Mucosa of gallbladder (tissue), 1 donor: ENCODE data around the gene SEMA3G. TPM values are rescaled to one million over a fixed set of nuclear protein-coding genes. Genes with fewer than 3 reads are reported as not detected.

Source experiments
- DNase-seq: peaks from one replicate; pipeline ENCODE4 v3.0.0-alpha.2; 2020; ENCODE audit warnings: low spot score
- total RNA-seq: library from RNA; stranded (reverse); gene quantifications from one replicate; pipeline ENCODE4 v1.2.1, GENCODE V29; 2021
- donor health status: DM: no; HTN: no; CAD: no.

The SEMA3G gene
- total RNA-seq, 1 donor from 2014 or later = 11.6 TPM

GRCh38 chr3:52396011-52396906 lies 48.6 kb downstream of the SEMA3G start:
- DNase-seq = no peak

- no peak for DNase-seq
Observed at GRCh38 chr3:52395503-52395865, 49.4 kb downstream of the SEMA3G start.

DNA sequence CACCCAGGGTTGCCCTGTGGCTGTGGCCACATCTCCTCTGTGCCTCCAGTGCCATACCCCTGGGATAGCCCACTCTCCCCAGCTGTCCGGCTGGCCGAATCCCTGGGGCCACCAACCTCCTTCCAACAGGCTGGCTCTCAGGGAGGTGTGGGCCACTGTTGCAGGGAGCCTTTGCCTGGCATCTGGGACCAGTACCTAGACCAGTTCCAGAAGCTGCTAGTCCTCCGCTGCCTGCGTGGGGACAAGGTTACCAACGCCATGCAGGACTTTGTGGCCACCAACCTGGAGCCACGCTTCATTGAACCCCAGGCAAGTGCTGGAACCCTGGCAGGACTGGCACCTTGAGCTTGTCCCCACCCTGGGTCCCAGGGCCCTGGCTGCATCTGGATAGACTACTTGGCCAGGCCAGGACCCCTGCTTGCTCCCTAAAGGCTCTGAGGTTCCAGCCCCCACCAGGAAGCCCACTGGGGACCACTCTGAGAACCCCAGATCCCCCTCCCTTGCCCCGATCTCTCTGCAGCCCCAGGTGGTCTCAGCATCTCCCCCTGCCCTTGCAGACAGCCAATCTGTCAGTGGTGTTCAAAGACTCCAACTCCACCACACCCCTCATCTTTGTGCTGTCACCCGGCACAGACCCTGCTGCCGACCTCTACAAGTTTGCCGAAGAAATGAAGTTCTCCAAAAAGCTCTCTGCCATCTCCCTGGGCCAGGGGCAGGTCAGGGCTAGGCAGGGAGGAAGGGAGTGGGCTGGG lies 50.0 kb downstream of the SEMA3G start:
- no peak for DNase-seq

GRCh38 chr3:52393959-52394670 lies 50.8 kb downstream of the SEMA3G start:
- DNase-seq = no peak

DNA sequence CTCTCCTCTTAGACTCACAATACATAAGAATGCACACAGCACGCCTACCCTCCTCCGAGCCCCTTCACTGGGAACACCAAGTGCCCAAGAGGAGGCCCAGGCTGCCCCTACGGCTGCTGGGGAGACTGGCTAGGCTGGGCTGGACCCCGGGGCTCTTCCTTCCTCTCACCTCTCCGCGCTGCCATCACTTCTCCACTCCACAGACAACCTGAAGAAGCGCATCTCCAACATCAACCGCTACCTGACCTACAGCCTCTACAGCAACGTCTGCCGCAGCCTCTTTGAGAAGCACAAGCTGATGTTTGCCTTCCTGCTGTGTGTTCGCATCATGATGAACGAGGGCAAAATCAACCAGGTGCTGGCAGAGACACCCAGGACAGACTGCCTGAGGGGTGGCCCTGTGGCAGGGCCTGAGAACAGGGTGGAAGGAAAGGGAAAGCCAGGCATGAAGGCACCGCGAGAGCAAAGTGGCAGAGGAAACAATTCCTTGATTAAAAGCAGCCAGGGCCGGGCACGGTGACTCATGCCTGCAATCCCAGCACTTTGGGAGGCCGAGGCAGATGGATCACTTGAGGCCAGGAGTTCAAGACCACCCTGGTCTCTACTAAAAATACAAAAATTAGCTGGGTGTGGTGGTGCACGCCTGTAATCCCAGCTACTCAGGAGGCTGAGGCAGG lies 51.6 kb downstream of the SEMA3G start:
- no peak for DNase-seq

DNA sequence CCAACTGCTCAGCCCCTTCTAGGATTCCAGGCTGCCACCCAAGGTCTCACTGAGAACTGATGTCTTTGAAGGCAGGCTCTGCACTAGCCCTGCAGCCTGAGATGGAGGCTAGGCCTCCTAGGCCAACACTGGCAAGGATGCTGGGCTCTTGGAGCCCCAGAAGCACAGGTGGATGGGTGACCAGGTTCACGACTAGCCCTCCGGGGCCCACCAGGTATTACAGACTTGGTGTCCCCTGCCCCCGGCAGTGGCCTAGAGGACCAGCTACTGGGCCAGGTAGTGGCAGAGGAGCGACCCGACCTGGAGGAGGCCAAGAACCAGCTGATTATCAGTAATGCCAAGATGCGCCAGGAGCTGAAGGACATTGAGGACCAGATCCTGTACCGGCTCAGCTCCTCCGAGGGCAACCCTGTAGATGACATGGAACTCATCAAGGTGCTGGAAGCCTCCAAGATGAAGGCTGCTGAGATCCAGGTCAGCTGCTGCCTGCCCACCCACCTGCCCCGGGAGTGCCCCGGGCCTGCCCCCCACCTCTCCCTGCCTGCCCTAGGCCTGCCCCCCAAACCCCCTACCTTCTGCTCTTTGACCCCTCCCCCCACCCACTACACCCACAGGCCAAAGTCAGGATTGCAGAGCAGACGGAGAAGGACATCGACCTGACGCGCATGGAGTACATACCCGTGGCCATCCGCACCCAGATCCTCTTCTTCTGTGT lies 52.5 kb downstream of the SEMA3G start:
- DNase-seq = no peak

GRCh38 chr3:52391096-52391495 lies 53.8 kb downstream of the SEMA3G start:
- DNase-seq = no peak

GRCh38 chr3:52388933-52389332 lies 56.0 kb downstream of the SEMA3G start:
- DNase-seq = no peak

GRCh38 chr3:52388348-52388821 lies 56.5 kb downstream of the SEMA3G start:
- no peak for DNase-seq

GRCh38 chr3:52387481-52387880 lies 57.4 kb downstream of the SEMA3G start:
- no peak for DNase-seq

DNA sequence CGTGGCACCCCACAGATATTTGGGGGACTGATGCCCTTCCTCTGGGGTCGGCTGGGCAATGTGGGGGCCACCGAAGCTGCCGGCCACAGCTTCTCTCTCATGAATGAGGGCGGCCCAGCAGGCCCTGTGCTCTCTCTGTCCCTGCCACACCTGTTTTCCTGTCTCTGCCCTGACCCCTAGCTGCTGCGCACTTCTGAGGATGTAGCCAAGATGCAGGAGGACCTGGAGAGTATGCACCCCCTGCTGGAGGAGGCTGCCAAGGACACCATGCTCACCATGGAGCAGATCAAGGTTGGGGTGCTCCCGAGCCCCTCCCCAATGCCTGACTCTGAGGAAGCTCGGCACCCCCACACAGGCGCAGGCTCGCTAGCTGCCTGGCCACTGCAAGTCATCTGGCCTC lies 59.7 kb downstream of the SEMA3G start:
- no peak for DNase-seq

- DNase-seq = no peak
Observed at GRCh38 chr3:52384019-52384761, 60.7 kb downstream of the SEMA3G start.

- no peak for DNase-seq
Observed at GRCh38 chr3:52383446-52383845, 61.5 kb downstream of the SEMA3G start.

Other genes starting within 250 kb of the SEMA3G start
- 62.4 TPM for gene ALAS1, start 246.9 kb downstream of the SEMA3G start, total RNA-seq
- 1.4 TPM for gene TLR9, start 219.5 kb downstream of the SEMA3G start, total RNA-seq
- 72.8 TPM for gene TWF2, start 205.9 kb downstream of the SEMA3G start, total RNA-seq
- 33.0 TPM for gene PPM1M, start 199.3 kb downstream of the SEMA3G start, total RNA-seq
- 71.0 TPM for gene WDR82, start 166.5 kb downstream of the SEMA3G start, total RNA-seq
- 53.6 TPM for gene GLYCTK, start 157.3 kb downstream of the SEMA3G start, total RNA-seq
- gene DNAH1, start 128.8 kb downstream of the SEMA3G start, total RNA-seq = 13.8 TPM
- gene BAP1, start 35.1 kb downstream of the SEMA3G start, total RNA-seq = 71.3 TPM
- gene PHF7, start 34.4 kb downstream of the SEMA3G start, total RNA-seq = 5.4 TPM
- gene TNNC1, start 8.9 kb upstream of the SEMA3G start, total RNA-seq = 0.81 TPM
- 111 TPM for gene NISCH, start 10.5 kb upstream of the SEMA3G start, total RNA-seq
- gene STAB1, start 50.2 kb upstream of the SEMA3G start, total RNA-seq = 222 TPM
- 20.3 TPM for gene NT5DC2, start 88.8 kb upstream of the SEMA3G start, total RNA-seq
- 14.6 TPM for gene UQCC5, start 91.5 kb upstream of the SEMA3G start, total RNA-seq
- 54.3 TPM for gene PBRM1, start 240.8 kb upstream of the SEMA3G start, total RNA-seq
- 29.4 TPM for gene GNL3, start 240.9 kb upstream of the SEMA3G start, total RNA-seq